ENCODE data around the gene NFYA. TPM values are rescaled to one million over a fixed set of nuclear protein-coding genes. Genes with fewer than 3 reads are reported as not detected.

Gene NFYA
- total and polyA plus RNA-seq, 2 of the 13 experiments (the other 11 are each of a cell fraction or from before 2014, with no cell fraction given): 16.0 to 22.9 TPM

GRCh38 chr6:41040940-41041536 is 31.7 kb upstream of the NFYA start (continued):
- TF ChIP-seq ZHX2 (IDR thresholded peaks at IDR 0.05; ENCODE audit: low read depth) (no peak), ZHX2 (CRISPR knock-in tag; IDR thresholded peaks at IDR 0.05; ENCODE audit: borderline replicate concordance) (no peak)

DNA sequence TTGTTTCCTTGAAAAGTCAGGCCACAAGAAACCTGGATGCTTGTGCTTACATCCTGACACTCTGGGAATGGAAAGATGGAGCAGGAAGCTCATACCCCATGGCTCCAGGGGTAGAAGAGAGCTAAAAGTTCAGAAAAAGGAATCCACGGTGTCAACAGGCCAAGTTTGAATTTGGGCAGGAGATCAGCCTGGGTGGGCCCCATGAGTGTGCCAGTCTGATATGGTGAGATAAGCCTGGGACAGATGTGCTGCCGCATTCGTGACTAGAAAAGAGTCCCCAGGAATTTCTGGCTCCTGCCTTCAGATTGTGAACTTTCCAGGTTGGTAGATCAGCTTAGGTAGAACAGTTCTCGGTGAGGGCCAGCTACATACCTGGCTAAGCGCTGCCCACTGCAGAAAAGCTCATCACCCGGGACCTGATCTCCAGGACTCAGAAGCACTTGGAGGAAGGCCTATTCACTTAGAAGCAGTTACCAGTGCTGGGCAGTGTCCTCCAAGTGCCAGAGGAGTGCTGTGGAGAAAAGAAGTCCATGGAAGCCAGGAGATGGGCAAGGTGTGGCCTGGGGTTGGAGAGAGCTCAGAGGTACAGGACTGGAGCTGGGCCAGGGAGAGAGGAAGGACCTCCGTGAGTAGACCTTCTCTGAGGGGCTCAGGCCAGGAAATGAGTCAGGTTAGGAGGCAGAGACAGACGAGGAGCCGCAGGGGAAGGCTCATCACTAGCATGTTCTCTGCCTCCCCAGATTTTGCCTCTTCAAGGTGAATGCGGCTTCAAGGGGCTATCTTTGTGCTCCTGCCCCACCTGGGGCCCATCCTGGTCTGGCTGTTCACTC is 30.3 kb upstream of the NFYA start, which contains the start of gene TSPO2:
TSPO2 (plus strand) TSS at position 242 of the 830 bp plus-strand sequence; CDS start at position 761, 519 bp downstream.
- no peak for FAIRE-seq
- Histone ChIP-seq H3K4me3 (replicated peaks in 1 of 3; ENCODE audit: insufficient read depth in 1 of 3, low read depth in 2 of 3, low read length in 3 of 3) (no peak within 1 kb of the TSS), H3K79me2 (ENCODE audit: insufficient read depth, low read length) (no peaks in the 10 kb centered on the region), H4K20me1 (ENCODE audit: insufficient read depth, low read length) (no peaks in the 10 kb centered on the region), H2AFZ (ENCODE audit: low read length) (no peak within 1 kb of the TSS), H3K36me3 (replicated peaks in 1 of 2; ENCODE audit: control insufficient read depth in 1 of 2, insufficient read depth in 2 of 2, low read length in 2 of 2) (no peaks in the 10 kb centered on the region), H3K4me2 (ENCODE audit: low read depth, low read length) (no peak within 1 kb of the TSS), H3K27me3 (ENCODE audit: control insufficient read depth in 1 of 2, insufficient read depth in 2 of 2, low read length in 2 of 2) (no peaks in the 10 kb centered on the region), H3K27ac (ENCODE audit: extremely low read length, insufficient read depth, low read length) (no peak within 1 kb of the TSS), H3K9ac (ENCODE audit: insufficient read depth, low read depth, low read length) (no peak within 1 kb of the TSS), H3K4me1 (ENCODE audit: insufficient read depth, low read length) (peaks cover 80% of the 10 kb centered on the region), H3K9me3 (ENCODE audit: low read length) (no peaks in the 10 kb centered on the region)
- TF ChIP-seq ZFP36 (IDR thresholded peaks at IDR 0.05; ENCODE audit: borderline replicate concordance, low read depth, low read length, partially characterized antibody): no peak
- TF ChIP-seq, protein P1, sequence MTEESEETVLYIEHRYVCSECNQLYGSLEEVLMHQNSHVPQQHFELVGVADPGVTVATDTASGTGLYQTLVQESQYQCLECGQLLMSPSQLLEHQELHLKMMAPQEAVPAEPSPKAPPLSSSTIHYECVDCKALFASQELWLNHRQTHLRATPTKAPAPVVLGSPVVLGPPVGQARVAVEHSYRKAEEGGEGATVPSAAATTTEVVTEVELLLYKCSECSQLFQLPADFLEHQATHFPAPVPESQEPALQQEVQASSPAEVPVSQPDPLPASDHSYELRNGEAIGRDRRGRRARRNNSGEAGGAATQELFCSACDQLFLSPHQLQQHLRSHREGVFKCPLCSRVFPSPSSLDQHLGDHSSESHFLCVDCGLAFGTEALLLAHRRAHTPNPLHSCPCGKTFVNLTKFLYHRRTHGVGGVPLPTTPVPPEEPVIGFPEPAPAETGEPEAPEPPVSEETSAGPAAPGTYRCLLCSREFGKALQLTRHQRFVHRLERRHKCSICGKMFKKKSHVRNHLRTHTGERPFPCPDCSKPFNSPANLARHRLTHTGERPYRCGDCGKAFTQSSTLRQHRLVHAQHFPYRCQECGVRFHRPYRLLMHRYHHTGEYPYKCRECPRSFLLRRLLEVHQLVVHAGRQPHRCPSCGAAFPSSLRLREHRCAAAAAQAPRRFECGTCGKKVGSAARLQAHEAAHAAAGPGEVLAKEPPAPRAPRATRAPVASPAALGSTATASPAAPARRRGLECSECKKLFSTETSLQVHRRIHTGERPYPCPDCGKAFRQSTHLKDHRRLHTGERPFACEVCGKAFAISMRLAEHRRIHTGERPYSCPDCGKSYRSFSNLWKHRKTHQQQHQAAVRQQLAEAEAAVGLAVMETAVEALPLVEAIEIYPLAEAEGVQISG (CRISPR knock-in tag; IDR thresholded peaks at IDR 0.05): no peak
- peak; percentile 29; the same call in 1 of the 2 replicates for TF ChIP-seq ZNF687 (CRISPR knock-in tag; IDR thresholded peaks at IDR 0.05)
- WGBS (ENCODE audit: low lambda C conversion rate): 96% methylated on average over 10 of the region's 10 CpGs
- DNase-seq (ENCODE audit: low spot score): no peak
- POLR2A ChIA-PET: interaction anchor here (1.3 to 4.2 kb wide), 3 partner anchors 13 to 30 kb away, joined by 4 to 59 read pairs (median 6); partner anchors contain the start of genes APOBEC2, NFYA and OARD1
- intact Hi-C loops (cut with micrococcal nuclease; ENCODE audit: unreplicated experiment): loop anchor here (5.0 kb wide), 1 partner anchor 45 kb away; no protein-coding TSS in a partner anchor
- in situ Hi-C loops (cut with HindIII; ENCODE audit: extremely low pct_ligation_motif_present, low pct_unique_long_range_greater_than_20kb): loop anchor here (25.0 kb wide), 1 partner anchor 705 kb away; no protein-coding TSS in a partner anchor
- no peak for ATAC-seq
- CTCF ChIA-PET (ENCODE audit: low intra/inter-chr PET ratio, low total read pairs): no interaction called here
- no TSS peak for BruUV-seq (replicated peaks)
